GM12878 (cell line): ENCODE results near the gene GPATCH2L. TPM values are rescaled to one million over a fixed set of nuclear protein-coding genes. Genes with fewer than 3 reads are reported as not detected.

Source experiments
- ATAC-seq: fragments of 200-7000 bp; cut with Tn5 transposase; 3 replicates; pipeline ENCODE4 v1.9.1; 2020; ENCODE audit warnings: mild to moderate bottlenecking, moderate library complexity
- BruUV-seq: library from RNA; stranded (reverse); fragments of 400-500 nt; replicated peaks from 2 replicates; lab custom pipeline; 2021; lab: Mats Ljungman, UMichigan
- CTCF ChIA-PET: fragments of 300-600 bp; sonication (Branson Sonifier 250); formaldehyde crosslinking; extraction: SDS; loops from one replicate; lab custom pipeline; 2021; ENCODE audit warnings: inconsistent platforms; lab: Yijun Ruan, JAX
- POLR2A ChIA-PET: fragments of 350-600 bp; formaldehyde crosslinking; extraction: SDS; loops from one replicate; lab custom pipeline; 2021; ENCODE audit warnings: inconsistent platforms; lab: Charles Lee
- RAD21 ChIA-PET: fragments of 300-600 bp; sonication (Branson Sonifier 250); formaldehyde crosslinking; loops from one replicate; lab custom pipeline; 2023; ENCODE audit warnings: antibody characterized with exemption; ENCODE audit not compliant: unreplicated experiment; lab: Charles Lee
- SMC1A ChIA-PET: fragments of 300-600 bp; sonication (Branson Sonifier 250); formaldehyde crosslinking; loops from one replicate; lab custom pipeline; 2023; ENCODE audit not compliant: unreplicated experiment, uncharacterized antibody; lab: Charles Lee
- DNase-seq: peaks from one replicate; pipeline ENCODE4 v3.0.0-alpha.2; 2011; ENCODE audit warnings: low read depth, low spot score
- FAIRE-seq: peaks from 3 replicates; lab custom pipeline; 2011; peaks lifted over from hg19 to GRCh38; lab: Jason Lieb, UNC
- H2AFZ ChIP-seq: 2 replicates; pipeline ENCODE4 v1.6.0; 2011; ENCODE audit warnings: low read depth, low read length, control low read depth; ENCODE audit not compliant: control insufficient read depth
- H3K27ac ChIP-seq: 2 replicates; pipeline ENCODE4 v1.5.1; 2011; ENCODE audit warnings: control low read depth; ENCODE audit not compliant: control insufficient read depth, insufficient read depth
- H3K27me3 ChIP-seq, 2 experiments: replicated peaks in 1 of 2; 2 replicates each; pipeline versions ENCODE4 v1.6.0 to v1.6.1; 2011; ENCODE audit warnings: low read length in 1 of 2; ENCODE audit not compliant: control insufficient read depth in 2 of 2, insufficient read depth in 2 of 2
- H3K36me3 ChIP-seq, 2 experiments: 2 replicates each; pipeline ENCODE4 v1.5.1; 2011; ENCODE audit warnings: low read length in 1 of 2; ENCODE audit not compliant: control insufficient read depth in 2 of 2, insufficient read depth in 2 of 2
- H3K4me1 ChIP-seq: 2 replicates; pipeline ENCODE4 v1.6.1; 2011; ENCODE audit warnings: mild to moderate bottlenecking, low read length, moderate library complexity, mixed read lengths; ENCODE audit not compliant: control insufficient read depth, insufficient read depth
- H3K4me2 ChIP-seq: 2 replicates; pipeline ENCODE4 v1.6.0; 2011; ENCODE audit warnings: control low read depth; ENCODE audit not compliant: control insufficient read depth, insufficient read depth
- H3K4me3 ChIP-seq: fragments of 200-600 bp; sonication (generic); 2 replicates; pipeline ENCODE4 v1.5.1; 2016
- H3K79me2 ChIP-seq: 2 replicates; pipeline ENCODE4 v1.6.0; 2011; ENCODE audit warnings: low read length; ENCODE audit not compliant: control insufficient read depth, insufficient read depth
- H3K9ac ChIP-seq: 2 replicates; pipeline ENCODE4 v1.8.0; 2011; ENCODE audit warnings: low read length, control low read depth, mixed read lengths; ENCODE audit not compliant: control insufficient read depth, insufficient read depth
- H3K9me3 ChIP-seq: replicated peaks from 3 replicates; pipeline ENCODE4 v1.5.1; 2011; ENCODE audit warnings: mild to moderate bottlenecking, low read length; ENCODE audit not compliant: control insufficient read depth, insufficient read depth
- H4K20me1 ChIP-seq: 2 replicates; pipeline ENCODE4 v1.6.0; 2011; ENCODE audit not compliant: control insufficient read depth, insufficient read depth
- RAD51 ChIP-seq: fragments of 450-650 bp; IDR thresholded peaks from 2 replicates; pipeline ENCODE4 v1.6.1; 2016; ENCODE audit warnings: moderate library complexity, mild to moderate bottlenecking, inconsistent platforms
- WGBS: methylation state at CpG from one replicate; pipeline ENCODE4 v1.1.6; 2016; ENCODE audit warnings: low lambda C conversion rate; ENCODE audit not compliant: insufficient replicate concordance, insufficient coverage; ENCODE audit errors: missing lambda C conversion rate; 5-methylcytosine and 5-hydroxymethylcytosine counted together
- in situ Hi-C: fragments of 300-500 bp; cut with MboI; formaldehyde crosslinking; loops from 9 replicates; pipeline ENCODE4 v1.14.3; 2018; ENCODE audit warnings: mixed read lengths
- intact Hi-C: fragments of 100-400 bp; cut with micrococcal nuclease; formaldehyde crosslinking; loops from one replicate; pipeline ENCODE4 v1.14.2; 2022; ENCODE audit not compliant: unreplicated experiment
- polyA plus RNA-seq, 11 experiments: library from polyadenylated mRNA; depleted of rRNA in 4 of 11; unstranded in 6 of 11; stranded (reverse) in 5 of 11; fragments of >200 nt; fragmentation: Nextera tagmentation in 4 of 11; fragmentation: Illumina TruSeq in 1 of 11; extraction: Ambion mirVana in 4 of 11; extraction: Trizol in 1 of 11; gene quantifications; 1 replicate in 1 of 11; 2 replicates in 10 of 11; pipeline versions ENCODE4 v1.2.1 to v1.2.3, GENCODE V29; 2011 to 2016; ENCODE audit warnings: inconsistent platforms in 2 of 11, missing spikeins in 2 of 11, low read depth in 1 of 11
- total RNA-seq, 4 experiments: library from RNA; depleted of rRNA in 3 of 4; stranded (reverse); fragments of >200 nt in 3 of 4; fragmentation: Illumina TruSeq in 1 of 4; extraction: Trizol in 1 of 4; gene quantifications; 2 replicates each; pipeline versions ENCODE4 v1.2.1 to v1.2.3, GENCODE V29; 2013 to 2021
- TF ChIP-seq, protein P1 (sequence below): fragments of 450-650 bp; IDR thresholded peaks from 2 replicates; pipeline ENCODE4 v1.6.1; 2016; ENCODE audit warnings: mild to moderate bottlenecking

GPATCH2L gene
- total and polyA plus RNA-seq, 10 of the 15 experiments (the other 5 are each of a cell fraction or from before 2014, with no cell fraction given) = 9.1 to 50.9 (median 24.4) TPM

DNA sequence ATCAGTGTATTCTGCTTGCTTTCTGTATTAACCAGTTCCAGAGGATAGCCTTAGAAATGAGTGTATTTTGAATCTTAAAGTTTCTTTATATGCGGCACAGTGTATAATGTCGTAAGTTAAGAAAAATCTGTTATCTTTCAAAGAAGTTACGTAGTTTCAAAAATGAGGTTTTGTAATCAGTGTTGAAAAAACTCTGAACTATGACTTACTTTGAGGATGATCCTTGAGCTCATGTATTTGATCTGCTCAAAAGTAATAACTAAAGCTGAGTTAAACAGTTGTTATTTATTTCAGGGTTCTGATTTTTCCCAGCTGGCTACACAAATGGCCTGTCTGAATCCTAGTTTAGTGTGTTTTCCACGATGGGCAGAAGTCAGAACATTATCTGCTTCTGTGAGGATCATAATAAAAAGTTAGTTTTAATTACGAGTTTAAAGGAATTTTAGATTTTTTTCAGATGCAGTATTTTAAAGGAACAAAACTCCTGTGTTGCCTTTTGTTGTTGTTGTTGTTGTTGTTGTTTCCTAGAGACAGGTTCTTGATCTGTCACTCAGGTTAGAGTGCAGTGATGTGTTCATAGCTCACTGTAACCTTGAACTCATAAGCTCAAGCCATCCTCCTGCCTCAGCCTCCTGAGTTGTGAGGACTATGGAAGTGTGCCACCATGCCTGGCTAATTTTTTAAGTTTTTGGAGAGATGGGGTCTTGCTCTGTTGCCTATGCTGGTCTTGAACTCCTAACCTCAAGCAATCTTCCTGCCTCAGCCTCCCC, 52.9 kb downstream of the GPATCH2L start:
- BruUV-seq = no TSS peak
- CTCF ChIA-PET = interaction anchor here (1.0 to 5.6 kb wide), 7 partner anchors 12 to 211 kb away, joined by 3 to 34 read pairs (median 10); no protein-coding TSS in a partner anchor
- Histone ChIP-seq H3K79me2 (no peaks in the 10 kb centered on the region; the same call in 1 of the 2 replicates), H3K27me3 (no peaks in the 10 kb centered on the region), H3K9me3 (no peaks in the 10 kb centered on the region; the same call in 2 of the 3 replicates), H2AFZ (no peak overlapping the region), H3K27ac (peak overlapping the region; percentile 94), H3K36me3 (peaks cover 5 to 26% of the 10 kb centered on the region in 2 experiments; a peak in 3 of 4 replicates), H3K4me3 (no peak overlapping the region), H3K9ac (no peak overlapping the region), H4K20me1 (no peaks in the 10 kb centered on the region)
- in situ Hi-C loops = no loop called here
- DNase-seq = no peak
- intact Hi-C loops = loop anchor here (5.0 kb wide), 2 partner anchors 33 to 148 kb away; no protein-coding TSS in a partner anchor
- TF ChIP-seq RAD51 = no peak
- TF ChIP-seq, protein P1, sequence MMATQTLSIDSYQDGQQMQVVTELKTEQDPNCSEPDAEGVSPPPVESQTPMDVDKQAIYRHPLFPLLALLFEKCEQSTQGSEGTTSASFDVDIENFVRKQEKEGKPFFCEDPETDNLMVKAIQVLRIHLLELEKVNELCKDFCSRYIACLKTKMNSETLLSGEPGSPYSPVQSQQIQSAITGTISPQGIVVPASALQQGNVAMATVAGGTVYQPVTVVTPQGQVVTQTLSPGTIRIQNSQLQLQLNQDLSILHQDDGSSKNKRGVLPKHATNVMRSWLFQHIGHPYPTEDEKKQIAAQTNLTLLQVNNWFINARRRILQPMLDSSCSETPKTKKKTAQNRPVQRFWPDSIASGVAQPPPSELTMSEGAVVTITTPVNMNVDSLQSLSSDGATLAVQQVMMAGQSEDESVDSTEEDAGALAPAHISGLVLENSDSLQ = peak; percentile 65
- TF ChIP-seq, all 136 proteins: peak for 1
- H3K4me2 ChIP-seq = no peak overlapping the region
- WGBS = 86% methylated on average over 5 of the region's 5 CpGs
- ChIA-PET POLR2A (interaction anchor here (0.7 to 6.4 kb wide), 6 partner anchors 11 to 149 kb away, joined by 3 to 85 read pairs (median 4); no protein-coding TSS in a partner anchor), SMC1A (interaction anchor here (0.9 to 9.5 kb wide), 14 partner anchors 11 to 152 kb away, joined by 3 to 148 read pairs (median 8); partner anchors contain the start of gene GPATCH2L), RAD21 (interaction anchor here (0.8 to 9.9 kb wide), 9 partner anchors 14 to 244 kb away, joined by 3 to 229 read pairs (median 10); no protein-coding TSS in a partner anchor)
- ATAC-seq = no peak
- H3K4me1 ChIP-seq = peaks cover 47% of the 10 kb centered on the region
- no peak for FAIRE-seq
